GM12874 (cell line): Measurements from ENCODE around the gene GBA3.

ENCODE experiments used
- CTCF ChIP-seq: IDR thresholded peaks from 2 replicates; pipeline ENCODE4 v1.5.1; 2011; ENCODE audit warnings: low read depth, mild to moderate bottlenecking, control low read depth, low read length, moderate library complexity; ENCODE audit not compliant: insufficient read depth

GBA3 gene

GRCh38 chr4:22713841-22714240, 21.1 kb downstream of the GBA3 start:
- TF ChIP-seq CTCF: no peak

- no peak for TF ChIP-seq CTCF
Observed at GRCh38 chr4:22719218-22719617, 26.5 kb downstream of the GBA3 start.

- TF ChIP-seq CTCF: no peak
Observed at GRCh38 chr4:22720091-22720490, 27.4 kb downstream of the GBA3 start.

- no peak for TF ChIP-seq CTCF
Observed at GRCh38 chr4:22721204-22721603, 28.5 kb downstream of the GBA3 start.

GRCh38 chr4:22730021-22730420, 37.3 kb downstream of the GBA3 start:
- no peak for TF ChIP-seq CTCF

GRCh38 chr4:22733816-22734215, 41.1 kb downstream of the GBA3 start:
- no peak for TF ChIP-seq CTCF

- no peak for TF ChIP-seq CTCF
Observed at GRCh38 chr4:22736912-22737311, 44.2 kb downstream of the GBA3 start.

GRCh38 chr4:22739968-22740367, 47.2 kb downstream of the GBA3 start:
- no peak for TF ChIP-seq CTCF
